SK-N-SH (cell line): ENCODE results near the gene DYRK1A. TPM values are rescaled to one million over a fixed set of nuclear protein-coding genes. Genes with fewer than 3 reads are reported as not detected.

Experiments
- CTCF ChIA-PET: fragments of 300-600, 350-600 bp; formaldehyde crosslinking; extraction: SDS; loops from one replicate; lab custom pipeline; 2021; lab: Yijun Ruan, JAX
- POLR2A ChIA-PET: fragments of 350-600 bp; sonication (Branson Sonifier 250); formaldehyde crosslinking; extraction: SDS; loops from one replicate; lab custom pipeline; 2020; ENCODE audit warnings: antibody characterized with exemption, inconsistent platforms; lab: Yijun Ruan, JAX
- DNase-seq: peaks from one replicate; pipeline ENCODE4 v3.0.0; 2012
- H2AFZ ChIP-seq: fragments of 200-600 bp; sonication (generic); 2 replicates; pipeline ENCODE4 v1.8.1; 2016; ENCODE audit warnings: antibody characterized with exemption, mild to moderate bottlenecking, low read depth
- H3F3A ChIP-seq: fragments of 200-600 bp; sonication (generic); replicated peaks from 2 replicates; pipeline ENCODE3; 2016; ENCODE audit warnings: antibody characterized with exemption, mild to moderate bottlenecking; ENCODE audit not compliant: insufficient read depth
- H3K27ac ChIP-seq, 2 experiments: fragments of 200-500 bp in 1 of 2; fragments of 200-600 bp in 1 of 2; sonication (Bioruptor generic) in 1 of 2; sonication (generic), shearing (Covaris generic) in 1 of 2; 2 replicates each; pipeline versions ENCODE4 v1.5.1 to v1.6.1; 2014 to 2016; ENCODE audit warnings: low read depth in 2 of 2, inconsistent platforms in 1 of 2, low read length in 1 of 2, mild to moderate bottlenecking in 1 of 2, mixed read lengths in 1 of 2
- H3K27me3 ChIP-seq: fragments of 200-600 bp; sonication (generic), shearing (Covaris generic); 2 replicates; pipeline ENCODE4 v1.6.1; 2016; ENCODE audit warnings: mixed run types; ENCODE audit not compliant: insufficient read depth
- H3K36me3 ChIP-seq, 2 experiments: fragments of 200-500 bp in 1 of 2; fragments of 200-600 bp in 1 of 2; sonication (Bioruptor generic) in 1 of 2; sonication (generic) in 1 of 2; replicated peaks in 1 of 2; 2 replicates each; pipeline versions ENCODE3 to v1.5.1; 2014 to 2016; ENCODE audit warnings: low read length in 1 of 2, mild to moderate bottlenecking in 1 of 2; ENCODE audit not compliant: insufficient read depth in 2 of 2, control insufficient read depth in 1 of 2
- H3K4me1 ChIP-seq, 2 experiments: fragments of 200-500 bp in 1 of 2; fragments of 200-600 bp in 1 of 2; sonication (Bioruptor generic) in 1 of 2; sonication (generic), shearing (Covaris generic) in 1 of 2; 2 replicates each; pipeline versions ENCODE4 v1.5.1 to v1.6.1; 2014 to 2016; ENCODE audit warnings: low read depth in 1 of 2, low read length in 1 of 2, mixed run types in 1 of 2; ENCODE audit not compliant: insufficient read depth in 2 of 2, control insufficient read depth in 1 of 2
- H3K4me2 ChIP-seq: fragments of 200-600 bp; sonication (generic), shearing (Covaris generic); 2 replicates; pipeline ENCODE4 v1.6.1; 2017; ENCODE audit warnings: mixed run types
- H3K4me3 ChIP-seq, 2 experiments: fragments of 200-500 bp in 1 of 2; fragments of 200-600 bp in 1 of 2; sonication (Bioruptor generic) in 1 of 2; sonication (generic), shearing (Covaris generic) in 1 of 2; 2 replicates each; pipeline versions ENCODE4 v1.5.1 to v1.8.1; 2014 to 2016; ENCODE audit warnings: low read depth in 2 of 2, inconsistent platforms in 1 of 2, low read length in 1 of 2, mild to moderate bottlenecking in 1 of 2, mixed read lengths in 1 of 2, moderate library complexity in 1 of 2
- H3K79me2 ChIP-seq: fragments of 200-600 bp; sonication (generic); 2 replicates; pipeline ENCODE4 v1.8.1; 2017; ENCODE audit warnings: mild to moderate bottlenecking; ENCODE audit not compliant: insufficient read depth
- H3K9ac ChIP-seq: fragments of 200-600 bp; sonication (generic); 2 replicates; pipeline ENCODE4 v1.6.1; 2017; ENCODE audit warnings: mixed run types
- H3K9me2 ChIP-seq: fragments of 200-600 bp; sonication (generic); 2 replicates; pipeline ENCODE4 v1.6.1; 2017; ENCODE audit warnings: mixed run types
- H3K9me3 ChIP-seq: fragments of 200-600 bp; sonication (generic); 2 replicates; pipeline ENCODE4 v1.6.1; 2017; ENCODE audit warnings: mixed run types, mild to moderate bottlenecking, moderate library complexity
- H4K20me1 ChIP-seq: fragments of 200-600 bp; sonication (generic); 2 replicates; pipeline ENCODE4 v1.6.1; 2017; ENCODE audit warnings: mild to moderate bottlenecking, mixed run types; ENCODE audit not compliant: insufficient read depth
- EP300 ChIP-seq, 2 experiments: IDR thresholded peaks; 2 replicates each; pipeline versions ENCODE4 v1.4.0 to v1.6.1; 2012; ENCODE audit warnings: borderline replicate concordance in 1 of 2, low read depth in 1 of 2, low read length in 1 of 2
- EZH2phosphoT487 ChIP-seq: fragments of 200-600 bp; sonication (generic); IDR thresholded peaks from 2 replicates; pipeline ENCODE4 v1.6.1; 2017; ENCODE audit warnings: low read depth, mixed run types, mild to moderate bottlenecking, antibody characterized with exemption, moderate library complexity, borderline replicate concordance
- FOSL2 ChIP-seq: IDR thresholded peaks from 2 replicates; pipeline ENCODE4 v1.4.0; 2012; ENCODE audit warnings: low read depth, mild to moderate bottlenecking, moderate library complexity, borderline replicate concordance
- GABPA ChIP-seq: IDR thresholded peaks from 2 replicates; pipeline ENCODE4 v1.4.0; 2012; ENCODE audit warnings: low read depth, mild to moderate bottlenecking
- GATA2 ChIP-seq: sonication (generic); formaldehyde crosslinking; IDR thresholded peaks from 2 replicates; pipeline ENCODE4 v1.5.0; 2020; ENCODE audit warnings: mild to moderate bottlenecking, missing genetic modification reagents
- JUND ChIP-seq: IDR thresholded peaks from 2 replicates; pipeline ENCODE4 v1.4.0; 2012
- MXI1 ChIP-seq: IDR thresholded peaks from 2 replicates; pipeline ENCODE4 v1.6.1; 2012; ENCODE audit warnings: mild to moderate bottlenecking, low read depth, low read length, improper control_type of control experiment
- NRF1 ChIP-seq: IDR thresholded peaks from 2 replicates; pipeline ENCODE4 v1.6.1; 2012; ENCODE audit warnings: low read depth, mild to moderate bottlenecking, low read length
- POLR2AphosphoS5 ChIP-seq: IDR thresholded peaks from 2 replicates; pipeline ENCODE4 v1.6.1; 2012; ENCODE audit warnings: low read depth, low read length
- RFX5 ChIP-seq: IDR thresholded peaks from 2 replicates; pipeline ENCODE4 v1.6.1; 2012; ENCODE audit warnings: mild to moderate bottlenecking, improper control_type of control experiment, low read length
- SMC3 ChIP-seq: IDR thresholded peaks from 2 replicates; pipeline ENCODE4 v1.6.1; 2012; ENCODE audit warnings: low read depth, low read length, improper control_type of control experiment
- TCF12 ChIP-seq: IDR thresholded peaks from 2 replicates; pipeline ENCODE4 v1.4.0; 2012
- WGBS: methylation state at CpG from one replicate; pipeline ENCODE4 v1.1.6; 2017; ENCODE audit warnings: low lambda C conversion rate; 5-methylcytosine and 5-hydroxymethylcytosine counted together
- polyA plus RNA-seq, 3 experiments: library from polyadenylated mRNA; depleted of rRNA; stranded (reverse); fragments of >200 nt; gene quantifications; 2 replicates each; pipeline ENCODE4 v1.2.3, GENCODE V29; 2012
- TF ChIP-seq, protein P1 (sequence below): fragments of 150-350 bp; IDR thresholded peaks from 2 replicates; pipeline ENCODE4 v1.6.1; 2017; ENCODE audit warnings: antibody characterized with exemption, low read length, low read depth, borderline replicate concordance
- TF ChIP-seq, protein P2 (sequence below): IDR thresholded peaks from 2 replicates; pipeline ENCODE4; 2012
- TF ChIP-seq, protein P3 (sequence below): IDR thresholded peaks from 2 replicates; pipeline ENCODE4 v1.4.0; 2012; ENCODE audit warnings: low read depth
- TF ChIP-seq, protein P4 (sequence below): fragments of 150-350 bp; IDR thresholded peaks from 2 replicates; pipeline ENCODE4 v1.6.1; 2016; ENCODE audit warnings: mild to moderate bottlenecking, low read depth, low read length
- TF ChIP-seq, protein P5 (sequence below): fragments of 200-600 bp; sonication (generic); IDR thresholded peaks from 2 replicates; pipeline ENCODE4 v1.6.1; 2017; ENCODE audit warnings: antibody characterized with exemption, mild to moderate bottlenecking, moderate library complexity

DYRK1A gene
- polyA plus RNA-seq, 1 of the 3 experiments (the other 2 are of a cell fraction), result 19.3 TPM

DNA sequence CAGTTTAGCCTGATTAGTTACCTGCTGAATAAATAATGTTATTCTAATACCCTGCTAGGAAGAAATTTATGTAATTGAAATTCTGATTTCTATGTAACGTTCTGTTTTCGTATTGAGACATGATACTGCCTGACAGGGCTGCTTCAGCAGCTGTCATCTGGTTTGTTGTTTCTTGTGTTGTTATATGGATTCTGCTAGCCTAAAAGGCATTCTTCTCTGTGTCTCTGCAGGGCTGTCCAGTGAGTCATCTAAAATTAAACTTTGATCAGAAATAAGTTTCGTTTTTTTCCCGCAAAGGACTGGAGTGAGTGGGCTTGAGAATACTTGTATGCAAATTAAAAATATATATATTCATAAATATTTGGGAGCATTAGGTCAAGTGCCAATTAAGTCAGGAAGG lies 93.0 kb downstream of the DYRK1A start (continued):
- TF ChIP-seq MXI1 (no peak; the same call in 1 of the 2 replicates), TCF12 (peak; percentile 65), JUND (peak; percentile 53), GATA2 (CRISPR knock-in tag) (no peak), NRF1 (no peak), FOSL2 (peak; percentile 55; the same call in 1 of the 2 replicates), EZH2phosphoT487 (no peak), EP300 (IDR thresholded peaks at IDR 0.05; ENCODE audit: borderline replicate concordance in 1 of 2, low read depth in 1 of 2, low read length in 1 of 2) (no peak), GABPA (no peak), POLR2AphosphoS5 (no peak), SMC3 (no peak), RFX5 (no peak)
- TF ChIP-seq, protein P1, sequence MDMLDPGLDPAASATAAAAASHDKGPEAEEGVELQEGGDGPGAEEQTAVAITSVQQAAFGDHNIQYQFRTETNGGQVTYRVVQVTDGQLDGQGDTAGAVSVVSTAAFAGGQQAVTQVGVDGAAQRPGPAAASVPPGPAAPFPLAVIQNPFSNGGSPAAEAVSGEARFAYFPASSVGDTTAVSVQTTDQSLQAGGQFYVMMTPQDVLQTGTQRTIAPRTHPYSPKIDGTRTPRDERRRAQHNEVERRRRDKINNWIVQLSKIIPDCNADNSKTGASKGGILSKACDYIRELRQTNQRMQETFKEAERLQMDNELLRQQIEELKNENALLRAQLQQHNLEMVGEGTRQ, result no peak
- TF ChIP-seq, protein P2, sequence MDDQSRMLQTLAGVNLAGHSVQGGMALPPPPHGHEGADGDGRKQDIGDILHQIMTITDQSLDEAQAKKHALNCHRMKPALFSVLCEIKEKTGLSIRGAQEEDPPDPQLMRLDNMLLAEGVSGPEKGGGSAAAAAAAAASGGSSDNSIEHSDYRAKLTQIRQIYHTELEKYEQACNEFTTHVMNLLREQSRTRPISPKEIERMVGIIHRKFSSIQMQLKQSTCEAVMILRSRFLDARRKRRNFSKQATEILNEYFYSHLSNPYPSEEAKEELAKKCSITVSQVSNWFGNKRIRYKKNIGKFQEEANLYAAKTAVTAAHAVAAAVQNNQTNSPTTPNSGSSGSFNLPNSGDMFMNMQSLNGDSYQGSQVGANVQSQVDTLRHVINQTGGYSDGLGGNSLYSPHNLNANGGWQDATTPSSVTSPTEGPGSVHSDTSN, result peak; percentile 76
- TF ChIP-seq, protein P3, sequence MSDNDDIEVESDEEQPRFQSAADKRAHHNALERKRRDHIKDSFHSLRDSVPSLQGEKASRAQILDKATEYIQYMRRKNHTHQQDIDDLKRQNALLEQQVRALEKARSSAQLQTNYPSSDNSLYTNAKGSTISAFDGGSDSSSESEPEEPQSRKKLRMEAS, result peak; percentile 33; the same call in 1 of the 2 replicates
- TF ChIP-seq, protein P4, sequence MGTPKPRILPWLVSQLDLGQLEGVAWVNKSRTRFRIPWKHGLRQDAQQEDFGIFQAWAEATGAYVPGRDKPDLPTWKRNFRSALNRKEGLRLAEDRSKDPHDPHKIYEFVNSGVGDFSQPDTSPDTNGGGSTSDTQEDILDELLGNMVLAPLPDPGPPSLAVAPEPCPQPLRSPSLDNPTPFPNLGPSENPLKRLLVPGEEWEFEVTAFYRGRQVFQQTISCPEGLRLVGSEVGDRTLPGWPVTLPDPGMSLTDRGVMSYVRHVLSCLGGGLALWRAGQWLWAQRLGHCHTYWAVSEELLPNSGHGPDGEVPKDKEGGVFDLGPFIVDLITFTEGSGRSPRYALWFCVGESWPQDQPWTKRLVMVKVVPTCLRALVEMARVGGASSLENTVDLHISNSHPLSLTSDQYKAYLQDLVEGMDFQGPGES, result no peak

DNA sequence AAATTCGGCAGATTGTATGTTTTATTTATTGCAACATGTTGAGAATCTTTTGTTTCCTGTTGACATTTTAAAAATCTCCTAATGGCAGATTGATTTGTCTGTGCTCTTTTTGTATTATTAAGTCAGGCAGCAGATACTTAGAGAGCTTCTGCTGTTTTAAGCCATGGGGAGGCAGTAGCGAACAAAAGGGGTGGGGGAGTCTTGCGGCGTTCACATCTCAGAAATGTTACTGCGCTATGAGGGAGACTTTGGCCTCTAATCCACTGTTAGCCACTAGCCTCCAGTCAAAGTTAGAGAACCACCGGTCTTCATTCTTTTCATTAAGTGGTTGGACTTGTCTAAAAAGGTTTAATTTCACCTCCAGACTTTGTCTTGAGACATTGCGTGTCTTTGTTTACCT lies 93.6 kb downstream of the DYRK1A start:
- Histone ChIP-seq H3K4me1 (peaks cover 33 to 35% of the 10 kb centered on the region in 2 experiments), H3K4me3 (no peak overlapping the region), H3K9me3 (no peaks in the 10 kb centered on the region), H3K27ac (peak overlapping the region in 1 of 2 experiments; percentile 58; a peak in 2 of 4 replicates), H3K4me2 (peak overlapping the region; percentile 77; the same call in 1 of the 2 replicates), H3K36me3 (peaks cover 0 to 3% of the 10 kb centered on the region in 2 experiments), H4K20me1 (peaks cover 91% of the 10 kb centered on the region), H3K9me2 (no peaks in the 10 kb centered on the region), H2AFZ (no peak overlapping the region), H3F3A (peaks cover 17% of the 10 kb centered on the region), H3K27me3 (no peaks in the 10 kb centered on the region), H3K9ac (no peak overlapping the region), H3K79me2 (peaks cover 99% of the 10 kb centered on the region)
- DNase-seq, result no peak
- TF ChIP-seq, protein P3, result no peak
- TF ChIP-seq, protein P5, sequence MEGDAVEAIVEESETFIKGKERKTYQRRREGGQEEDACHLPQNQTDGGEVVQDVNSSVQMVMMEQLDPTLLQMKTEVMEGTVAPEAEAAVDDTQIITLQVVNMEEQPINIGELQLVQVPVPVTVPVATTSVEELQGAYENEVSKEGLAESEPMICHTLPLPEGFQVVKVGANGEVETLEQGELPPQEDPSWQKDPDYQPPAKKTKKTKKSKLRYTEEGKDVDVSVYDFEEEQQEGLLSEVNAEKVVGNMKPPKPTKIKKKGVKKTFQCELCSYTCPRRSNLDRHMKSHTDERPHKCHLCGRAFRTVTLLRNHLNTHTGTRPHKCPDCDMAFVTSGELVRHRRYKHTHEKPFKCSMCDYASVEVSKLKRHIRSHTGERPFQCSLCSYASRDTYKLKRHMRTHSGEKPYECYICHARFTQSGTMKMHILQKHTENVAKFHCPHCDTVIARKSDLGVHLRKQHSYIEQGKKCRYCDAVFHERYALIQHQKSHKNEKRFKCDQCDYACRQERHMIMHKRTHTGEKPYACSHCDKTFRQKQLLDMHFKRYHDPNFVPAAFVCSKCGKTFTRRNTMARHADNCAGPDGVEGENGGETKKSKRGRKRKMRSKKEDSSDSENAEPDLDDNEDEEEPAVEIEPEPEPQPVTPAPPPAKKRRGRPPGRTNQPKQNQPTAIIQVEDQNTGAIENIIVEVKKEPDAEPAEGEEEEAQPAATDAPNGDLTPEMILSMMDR, result peak; percentile 43; the same call in 1 of the 2 replicates
- ChIA-PET POLR2A (no interaction called here), CTCF (interaction anchor here (0.6 to 1.6 kb wide), 2 partner anchors 11 to 25 kb away, joined by 3 to 5 read pairs; no protein-coding TSS in a partner anchor)
- 81% methylated on average over 7 of the region's 7 CpGs for WGBS
